ENCODE data around the gene SUSD6. TPM values are rescaled to one million over a fixed set of nuclear protein-coding genes. Genes with fewer than 3 reads are reported as not detected.

The SUSD6 gene
- total and polyA plus RNA-seq, 8 donors = 8.9 to 41.9 (median 20.3) TPM

GRCh38 chr14:69624136-69624535, 12.7 kb downstream of the SUSD6 start:
- ATAC-seq = no peak
- intact Hi-C loops (cut with DNase I) = loop anchor here in 1 of 3 donors (10.0 kb wide), 1 partner anchor 51 kb away; no protein-coding TSS in a partner anchor
- H3K4me3 ChIP-seq = no peak overlapping the region
- WGBS, 2 donors = 70 to 74% methylated on average over 4 of the region's 4 CpGs
- no peaks in the 10 kb centered on the region for H3K36me3 ChIP-seq
- no peaks in the 10 kb centered on the region for H3K9me3 ChIP-seq
- H3K4me1 ChIP-seq = peaks cover 14 to 64% (median 28%) of the 10 kb centered on the region in 3 donors
- no peak for FAIRE-seq
- peak overlapping the region in 2 of 4 donors; percentile 20 to 42 for H3K27ac ChIP-seq
- no peaks in the 10 kb centered on the region for H3K27me3 ChIP-seq
- no peak for TF ChIP-seq CTCF (IDR thresholded peaks at IDR 0.05)
- no peak for DNase-seq

GRCh38 chr14:69625299-69626131, 14.1 kb downstream of the SUSD6 start:
- 56 to 58% methylated on average over 11 of the region's 11 CpGs for WGBS, 2 donors

GRCh38 chr14:69626132-69626500, 14.7 kb downstream of the SUSD6 start:
- DNase-seq = no peak
- Histone ChIP-seq H3K4me3 (no peak overlapping the region), H3K27me3 (no peaks in the 10 kb centered on the region), H3K36me3 (no peaks in the 10 kb centered on the region), H3K27ac (no peak overlapping the region), H3K9me3 (no peaks in the 10 kb centered on the region), H3K4me1 (peaks cover 5 to 48% (median 16%) of the 10 kb centered on the region in 3 donors)
- no peak for FAIRE-seq
- 87 to 88% methylated on average over 5 of the region's 5 CpGs for WGBS, 2 donors
- no peak for ATAC-seq
- TF ChIP-seq CTCF (IDR thresholded peaks at IDR 0.05) = no peak
- intact Hi-C loops (cut with DNase I) = loop anchor here in 1 of 3 donors (10.0 kb wide), 1 partner anchor 49 kb away; no protein-coding TSS in a partner anchor

More at GRCh38 chr14:69625299-69626131, 14.1 kb downstream of the SUSD6 start:
- ATAC-seq = peak; percentile 28 to 82 (median 66)
- TF ChIP-seq CTCF (IDR thresholded peaks at IDR 0.05) = no peak
- Histone ChIP-seq H3K27ac (peak overlapping the region in 2 of 4 donors; percentile 38 to 57), H3K4me3 (no peak overlapping the region), H3K9me3 (no peaks in the 10 kb centered on the region), H3K4me1 (peaks cover 8 to 53% (median 19%) of the 10 kb centered on the region in 3 donors), H3K27me3 (no peaks in the 10 kb centered on the region), H3K36me3 (no peaks in the 10 kb centered on the region)
- no peak for FAIRE-seq
- intact Hi-C loops (cut with DNase I) = loop anchor here in 1 of 3 donors (10.0 kb wide), 1 partner anchor 49 kb away; no protein-coding TSS in a partner anchor
- peak in 2 of 6 donors; percentile 28 to 55 for DNase-seq

GRCh38 chr14:69629225-69630127, 18.1 kb downstream of the SUSD6 start:
- Histone ChIP-seq H3K4me1 (peaks cover 0 to 56% (median 7%) of the 10 kb centered on the region in 3 donors), H3K27me3 (no peaks in the 10 kb centered on the region), H3K36me3 (no peaks in the 10 kb centered on the region), H3K27ac (no peak overlapping the region), H3K4me3 (no peak overlapping the region), H3K9me3 (no peaks in the 10 kb centered on the region)
- DNase-seq = no peak
- TF ChIP-seq CTCF (IDR thresholded peaks at IDR 0.05) = no peak
- ATAC-seq = no peak
- WGBS, 2 donors = 73 to 77% methylated on average over 9 of the region's 9 CpGs
- no peak for FAIRE-seq
- intact Hi-C loops (cut with DNase I) = loop anchor here in 1 of 3 donors (10.0 kb wide), 1 partner anchor 45 kb away; no protein-coding TSS in a partner anchor
